SU-DHL-6 (cell line): ENCODE measurements around the gene H3-3A.

Source experiments
- H2AFZ ChIP-seq: fragments of 200-600 bp; sonication (generic); 2 replicates; pipeline ENCODE4 v1.6.1; 2014; ENCODE audit warnings: low read depth, mild to moderate bottlenecking, moderate library complexity, mixed read lengths, antibody characterized with exemption, low read length; ENCODE audit not compliant: severe bottlenecking
- H3F3A ChIP-seq: fragments of 200-600 bp; shearing (Covaris generic); 2 replicates; pipeline ENCODE4 v1.6.0; 2016; ENCODE audit warnings: antibody characterized with exemption, mild to moderate bottlenecking; ENCODE audit not compliant: insufficient read depth
- H3K27ac ChIP-seq: fragments of 200-600 bp; sonication (generic); 2 replicates; pipeline ENCODE4 v1.5.1; 2016; ENCODE audit warnings: low read depth, mild to moderate bottlenecking, low read length, moderate library complexity, mixed read lengths
- H3K27me3 ChIP-seq: fragments of 200-600 bp; sonication (generic), shearing (Covaris generic); 2 replicates; pipeline ENCODE4 v1.6.0; 2014; ENCODE audit warnings: mild to moderate bottlenecking, low read length
- H3K36me3 ChIP-seq: fragments of 200-600 bp; sonication (generic); 2 replicates; pipeline ENCODE4 v1.6.1; 2014; ENCODE audit warnings: mild to moderate bottlenecking, low read length, mixed read lengths
- H3K4me2 ChIP-seq: fragments of 300-600, 200-600 bp; shearing (Covaris generic), sonication (generic); 2 replicates; pipeline ENCODE4 v1.6.0; 2014; ENCODE audit warnings: low read length, low read depth, mild to moderate bottlenecking; ENCODE audit not compliant: poor library complexity, severe bottlenecking
- H3K4me3 ChIP-seq: fragments of 200-600 bp; sonication (generic); 2 replicates; pipeline ENCODE4 v1.5.1; 2014; ENCODE audit warnings: antibody characterized with exemption, low read length, mild to moderate bottlenecking, mixed read lengths; ENCODE audit not compliant: insufficient read depth, poor library complexity, severe bottlenecking
- H3K79me2 ChIP-seq: fragments of 200-600 bp; sonication (generic); 2 replicates; pipeline ENCODE4 v1.6.1; 2014; ENCODE audit warnings: mild to moderate bottlenecking, low read length, moderate library complexity; ENCODE audit not compliant: insufficient read depth
- H3K9ac ChIP-seq: fragments of 200-600 bp; sonication (generic); 2 replicates; pipeline ENCODE4 v1.7.0; 2014; ENCODE audit warnings: mild to moderate bottlenecking, low read length
- H3K9me2 ChIP-seq: fragments of 200-600 bp; sonication (generic); replicated peaks from 2 replicates; pipeline ENCODE4 v1.6.1; 2014; ENCODE audit warnings: low read length; ENCODE audit not compliant: insufficient read depth
- H3K9me3 ChIP-seq: fragments of 200-600 bp; sonication (generic); 2 replicates; pipeline ENCODE4 v1.6.1; 2014; ENCODE audit warnings: low read length, mixed read lengths; ENCODE audit not compliant: insufficient read depth
- H4K20me1 ChIP-seq: fragments of 200-600 bp; sonication (generic); 2 replicates; pipeline ENCODE4 v1.6.1; 2014; ENCODE audit warnings: low read depth, mild to moderate bottlenecking, antibody characterized with exemption, low read length, moderate library complexity, mixed read lengths
- CTCF ChIP-seq: fragments of 200-600 bp; sonication (generic); IDR thresholded peaks from one replicate; pipeline ENCODE4 v1.5.1; 2017; ENCODE audit warnings: antibody characterized with exemption, mild to moderate bottlenecking, low read length, moderate library complexity; ENCODE audit not compliant: insufficient read depth, poor library complexity, severe bottlenecking
- EZH2phosphoT487 ChIP-seq: fragments of 200-600 bp; sonication (generic), shearing (Covaris generic); conservative IDR thresholded peaks from 2 replicates; pipeline ENCODE4 v1.6.1; 2018; ENCODE audit warnings: mild to moderate bottlenecking, antibody characterized with exemption, low read length, moderate library complexity, mixed read lengths

Gene H3-3A

DNA sequence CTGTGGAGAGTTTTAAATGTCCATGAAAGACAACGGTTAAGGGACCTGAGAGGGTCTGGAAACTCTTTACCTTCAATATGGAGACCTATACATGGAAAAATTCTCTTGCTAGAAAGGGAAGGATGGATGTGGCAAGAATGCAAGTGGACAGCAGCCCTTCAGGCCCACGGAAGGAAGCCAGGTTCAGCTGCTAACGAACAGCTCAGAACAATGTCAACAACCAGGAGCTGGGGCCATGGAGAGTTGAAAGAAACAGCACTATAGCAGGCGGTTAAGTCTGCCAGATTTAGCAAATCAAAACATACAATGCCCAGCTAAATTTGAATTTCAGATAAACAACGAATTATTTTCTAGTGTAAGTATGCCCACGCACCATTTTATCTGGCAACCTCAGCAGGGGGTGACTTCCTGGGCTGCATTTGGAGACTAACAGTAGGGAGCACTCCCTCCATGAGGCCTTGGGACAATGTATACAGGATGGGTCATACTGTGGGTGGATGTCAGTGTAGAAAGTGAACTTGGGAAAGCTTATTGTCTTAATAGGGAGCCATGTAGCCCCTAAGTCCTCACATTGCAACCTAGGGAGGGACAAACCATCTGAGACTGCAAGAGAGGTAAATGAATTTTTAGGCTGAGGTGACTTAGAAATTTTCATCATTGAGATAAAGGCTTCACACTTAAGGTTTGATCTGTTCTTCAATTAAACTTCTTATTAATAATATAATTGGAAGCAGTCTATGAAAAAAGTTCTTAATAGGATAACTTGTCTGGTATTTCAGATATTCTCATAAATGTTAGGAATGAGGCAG, 7.8 kb upstream of the H3-3A start:
- Histone ChIP-seq H3K4me2 (no peak overlapping the region), H4K20me1 (no peaks in the 10 kb centered on the region), H3K27me3 (no peaks in the 10 kb centered on the region), H3K36me3 (no peaks in the 10 kb centered on the region), H3K79me2 (no peaks in the 10 kb centered on the region), H3K9me3 (no peaks in the 10 kb centered on the region), H2AFZ (no peak overlapping the region), H3K4me3 (no peak overlapping the region), H3K9me2 (no peaks in the 10 kb centered on the region), H3F3A (no peaks in the 10 kb centered on the region), H3K27ac (no peak overlapping the region), H3K9ac (no peak overlapping the region)
- TF ChIP-seq EZH2phosphoT487, result no peak
- no peak for TF ChIP-seq CTCF

- Histone ChIP-seq H3K79me2 (peaks cover 19% of the 10 kb centered on the region), H3F3A (peaks cover 20% of the 10 kb centered on the region), H3K9ac (no peak overlapping the region), H3K4me2 (no peak overlapping the region), H3K4me3 (no peak overlapping the region), H3K27me3 (no peaks in the 10 kb centered on the region), H3K27ac (no peak overlapping the region), H4K20me1 (peaks cover 9% of the 10 kb centered on the region), H3K36me3 (peaks cover 3% of the 10 kb centered on the region; the same call in 1 of the 2 replicates), H2AFZ (no peak overlapping the region), H3K9me3 (no peaks in the 10 kb centered on the region), H3K9me2 (no peaks in the 10 kb centered on the region)
- TF ChIP-seq EZH2phosphoT487 (no peak), CTCF (no peak)
These were observed 2.8 kb upstream of the H3-3A start for GRCh38 chr1:226059709-226060108.

DNA sequence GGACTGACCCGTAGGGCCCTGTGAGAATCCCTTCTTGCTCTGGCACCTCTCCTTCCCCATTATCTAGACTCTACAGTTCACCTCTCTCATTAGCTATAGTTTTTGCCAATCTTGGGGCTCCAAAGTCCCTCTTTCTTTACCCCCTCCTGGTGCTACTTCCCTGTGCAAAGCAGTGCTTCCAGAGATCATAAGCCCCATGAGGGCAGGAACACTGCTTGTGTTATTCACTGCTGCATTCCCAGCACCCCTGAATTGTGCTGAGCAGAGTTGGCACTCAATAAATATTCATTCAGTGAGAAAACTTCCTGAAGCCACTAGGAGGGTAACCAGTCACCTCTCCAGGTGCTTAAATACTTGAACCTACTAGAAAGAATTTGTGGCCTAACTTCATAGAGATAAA, 2.1 kb upstream of the H3-3A start:
- Histone ChIP-seq H3K4me3 (no peak overlapping the region), H3K9me3 (no peaks in the 10 kb centered on the region), H3K79me2 (peaks cover 27% of the 10 kb centered on the region), H4K20me1 (peaks cover 15% of the 10 kb centered on the region), H3K27me3 (no peaks in the 10 kb centered on the region), H3K27ac (no peak overlapping the region), H2AFZ (no peak overlapping the region), H3K9ac (no peak overlapping the region), H3K9me2 (no peaks in the 10 kb centered on the region), H3F3A (peaks cover 26% of the 10 kb centered on the region), H3K4me2 (no peak overlapping the region), H3K36me3 (peaks cover 9% of the 10 kb centered on the region)
- no peak for TF ChIP-seq EZH2phosphoT487
- TF ChIP-seq CTCF, result no peak
